GM12874 (cell line): ENCODE data around the gene ZRSR2.

Source experiments
- TF ChIP-seq, protein P1 (sequence below): IDR thresholded peaks from 2 replicates; pipeline ENCODE4 v1.5.1; 2011; ENCODE audit warnings: low read depth, mild to moderate bottlenecking, control low read depth, low read length, moderate library complexity; ENCODE audit not compliant: insufficient read depth

The ZRSR2 gene, protein sequence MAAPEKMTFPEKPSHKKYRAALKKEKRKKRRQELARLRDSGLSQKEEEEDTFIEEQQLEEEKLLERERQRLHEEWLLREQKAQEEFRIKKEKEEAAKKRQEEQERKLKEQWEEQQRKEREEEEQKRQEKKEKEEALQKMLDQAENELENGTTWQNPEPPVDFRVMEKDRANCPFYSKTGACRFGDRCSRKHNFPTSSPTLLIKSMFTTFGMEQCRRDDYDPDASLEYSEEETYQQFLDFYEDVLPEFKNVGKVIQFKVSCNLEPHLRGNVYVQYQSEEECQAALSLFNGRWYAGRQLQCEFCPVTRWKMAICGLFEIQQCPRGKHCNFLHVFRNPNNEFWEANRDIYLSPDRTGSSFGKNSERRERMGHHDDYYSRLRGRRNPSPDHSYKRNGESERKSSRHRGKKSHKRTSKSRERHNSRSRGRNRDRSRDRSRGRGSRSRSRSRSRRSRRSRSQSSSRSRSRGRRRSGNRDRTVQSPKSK

DNA sequence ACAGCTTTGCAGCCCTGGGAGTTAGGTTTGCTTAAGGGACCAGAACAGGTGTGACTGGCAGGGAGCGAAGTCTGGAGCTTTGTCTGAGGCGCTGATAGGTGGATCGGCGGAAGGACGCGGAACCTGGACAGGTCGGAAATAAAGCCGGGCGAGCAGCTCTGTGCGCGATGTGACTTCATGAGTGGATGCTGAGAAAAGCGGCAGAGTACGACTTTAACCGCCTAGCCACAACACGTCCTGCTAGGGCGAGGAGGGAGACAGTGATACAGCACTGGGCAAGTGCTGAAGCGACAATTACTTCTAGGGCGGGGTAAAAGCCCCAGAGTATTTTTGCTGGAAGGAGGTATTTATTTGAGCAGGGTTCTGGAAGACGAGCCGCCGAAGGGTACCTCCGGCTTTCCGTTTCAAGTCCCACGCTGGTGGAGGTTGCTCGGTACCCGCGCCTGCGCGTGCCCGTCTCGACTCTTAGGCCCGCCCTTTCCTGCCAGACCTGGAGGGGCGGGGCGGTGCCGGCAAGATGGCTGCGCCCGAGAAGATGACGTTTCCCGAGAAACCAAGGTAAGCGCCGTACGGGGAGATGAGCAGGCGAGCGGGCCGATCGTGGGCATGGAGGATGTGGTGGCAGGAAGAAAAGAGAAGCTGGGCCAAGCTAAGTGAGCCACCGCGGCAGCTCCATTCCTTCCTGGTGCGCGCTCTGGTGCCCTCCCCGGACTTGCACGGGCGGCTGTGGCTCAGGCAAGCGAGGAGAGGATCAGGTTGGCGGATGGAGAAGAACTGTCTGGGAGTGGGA lies at the start of gene ZRSR2:
Gene ZRSR2, plus strand, starts transcription at position 506 of the 790 bp plus-strand sequence. Its CDS starts 12 bp downstream, at position 518.
- TF ChIP-seq, protein P1, sequence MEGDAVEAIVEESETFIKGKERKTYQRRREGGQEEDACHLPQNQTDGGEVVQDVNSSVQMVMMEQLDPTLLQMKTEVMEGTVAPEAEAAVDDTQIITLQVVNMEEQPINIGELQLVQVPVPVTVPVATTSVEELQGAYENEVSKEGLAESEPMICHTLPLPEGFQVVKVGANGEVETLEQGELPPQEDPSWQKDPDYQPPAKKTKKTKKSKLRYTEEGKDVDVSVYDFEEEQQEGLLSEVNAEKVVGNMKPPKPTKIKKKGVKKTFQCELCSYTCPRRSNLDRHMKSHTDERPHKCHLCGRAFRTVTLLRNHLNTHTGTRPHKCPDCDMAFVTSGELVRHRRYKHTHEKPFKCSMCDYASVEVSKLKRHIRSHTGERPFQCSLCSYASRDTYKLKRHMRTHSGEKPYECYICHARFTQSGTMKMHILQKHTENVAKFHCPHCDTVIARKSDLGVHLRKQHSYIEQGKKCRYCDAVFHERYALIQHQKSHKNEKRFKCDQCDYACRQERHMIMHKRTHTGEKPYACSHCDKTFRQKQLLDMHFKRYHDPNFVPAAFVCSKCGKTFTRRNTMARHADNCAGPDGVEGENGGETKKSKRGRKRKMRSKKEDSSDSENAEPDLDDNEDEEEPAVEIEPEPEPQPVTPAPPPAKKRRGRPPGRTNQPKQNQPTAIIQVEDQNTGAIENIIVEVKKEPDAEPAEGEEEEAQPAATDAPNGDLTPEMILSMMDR, result no peak

DNA sequence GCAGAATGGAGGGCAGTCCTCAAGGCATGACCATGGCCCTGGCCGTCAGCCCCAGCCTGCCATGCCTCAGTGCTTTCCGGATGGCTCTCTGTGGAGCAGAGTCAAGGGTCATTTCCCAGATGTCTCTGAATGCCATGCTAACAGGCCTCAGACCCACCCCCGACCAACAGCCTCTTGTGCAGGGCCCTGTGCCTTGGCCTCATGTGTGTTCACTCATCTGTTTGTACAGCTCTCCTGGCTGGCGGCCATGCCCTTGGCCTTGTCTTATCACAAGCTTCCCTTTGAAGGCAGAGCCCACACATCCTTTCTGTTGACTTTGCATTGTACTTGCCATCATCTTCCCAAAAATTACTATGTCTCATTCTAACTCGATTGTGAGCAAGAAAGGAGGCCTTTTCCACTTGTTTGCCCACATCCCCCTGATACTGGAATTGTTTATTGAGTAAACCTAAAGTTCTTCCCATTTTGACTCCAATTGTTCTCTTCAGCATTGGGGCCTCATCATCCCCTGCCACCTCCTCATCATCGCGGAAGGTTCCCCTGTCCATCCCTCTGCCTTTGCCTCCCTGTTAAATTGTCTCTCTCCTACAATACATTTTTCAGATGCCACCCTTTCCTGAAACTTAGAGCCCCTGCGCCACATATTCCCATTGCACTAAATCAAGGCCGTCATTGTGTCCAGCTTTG lies 46.0 kb upstream of the ZRSR2 start:
- TF ChIP-seq, protein P1, result no peak

DNA sequence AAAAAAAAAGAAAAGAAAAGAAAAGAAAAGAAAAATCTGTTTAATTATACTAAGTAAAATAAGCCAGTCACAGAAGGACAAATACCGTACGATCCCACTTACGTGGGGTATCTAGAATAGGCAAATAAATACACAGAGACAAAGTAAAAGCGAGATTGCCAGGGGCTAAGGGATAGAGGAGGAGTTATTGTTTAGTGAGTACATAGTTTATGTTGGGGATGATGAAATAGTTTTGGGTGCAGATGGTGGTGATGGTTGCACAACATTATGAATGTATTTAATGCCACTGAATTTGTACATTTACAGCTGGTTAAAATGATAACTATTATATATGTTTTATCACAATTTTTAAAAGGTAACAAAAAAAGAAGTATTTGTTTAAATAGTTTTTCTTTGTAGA lies 45.1 kb upstream of the ZRSR2 start:
- TF ChIP-seq, protein P1, result no peak

DNA sequence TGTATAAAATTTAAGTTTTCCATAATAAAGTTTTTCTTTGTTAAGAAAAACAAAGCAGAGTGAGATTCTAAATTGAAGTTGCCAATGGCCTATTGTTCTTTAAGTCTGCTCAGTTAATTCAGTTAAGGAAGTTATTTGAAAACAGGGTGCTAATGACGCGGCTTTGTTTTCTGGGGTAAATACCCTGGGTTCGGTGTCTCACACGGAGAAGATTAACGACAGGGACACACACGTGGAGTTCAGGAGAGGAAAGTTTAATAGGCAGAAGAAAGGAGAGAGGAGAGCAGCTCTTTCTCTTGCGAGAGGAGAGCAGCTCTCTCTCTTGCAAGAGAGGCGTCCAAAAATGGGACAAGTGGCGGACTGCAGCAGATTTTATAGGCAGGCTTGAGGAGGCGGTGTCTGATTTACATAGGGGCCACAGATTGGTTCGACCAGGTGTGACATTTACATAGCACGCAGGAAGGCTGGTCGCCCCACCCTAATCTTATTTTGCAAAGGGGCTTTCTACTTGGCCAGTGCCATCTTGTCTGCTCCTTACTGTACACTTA lies 42.6 kb upstream of the ZRSR2 start:
- TF ChIP-seq, protein P1, result no peak

DNA sequence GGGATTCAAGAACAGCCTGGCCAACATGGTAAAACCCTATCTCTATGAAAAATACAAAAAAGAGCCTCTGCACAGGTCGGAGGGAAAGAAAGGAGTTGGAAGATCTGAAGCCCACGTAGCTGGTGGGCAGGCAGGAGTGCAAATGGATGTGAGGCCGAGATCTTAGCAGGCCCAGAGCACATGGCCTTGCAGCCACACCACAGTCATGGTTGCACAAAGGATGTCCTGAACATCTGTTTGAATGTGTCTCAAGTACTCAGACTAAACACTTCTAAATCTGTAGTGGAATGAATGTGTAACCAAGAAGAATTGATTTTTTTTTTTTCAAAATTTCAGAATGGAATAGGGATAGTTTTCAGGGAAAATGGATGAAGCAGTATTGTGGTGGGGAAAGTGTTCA lies 41.4 kb upstream of the ZRSR2 start:
- TF ChIP-seq, protein P1, result no peak

DNA sequence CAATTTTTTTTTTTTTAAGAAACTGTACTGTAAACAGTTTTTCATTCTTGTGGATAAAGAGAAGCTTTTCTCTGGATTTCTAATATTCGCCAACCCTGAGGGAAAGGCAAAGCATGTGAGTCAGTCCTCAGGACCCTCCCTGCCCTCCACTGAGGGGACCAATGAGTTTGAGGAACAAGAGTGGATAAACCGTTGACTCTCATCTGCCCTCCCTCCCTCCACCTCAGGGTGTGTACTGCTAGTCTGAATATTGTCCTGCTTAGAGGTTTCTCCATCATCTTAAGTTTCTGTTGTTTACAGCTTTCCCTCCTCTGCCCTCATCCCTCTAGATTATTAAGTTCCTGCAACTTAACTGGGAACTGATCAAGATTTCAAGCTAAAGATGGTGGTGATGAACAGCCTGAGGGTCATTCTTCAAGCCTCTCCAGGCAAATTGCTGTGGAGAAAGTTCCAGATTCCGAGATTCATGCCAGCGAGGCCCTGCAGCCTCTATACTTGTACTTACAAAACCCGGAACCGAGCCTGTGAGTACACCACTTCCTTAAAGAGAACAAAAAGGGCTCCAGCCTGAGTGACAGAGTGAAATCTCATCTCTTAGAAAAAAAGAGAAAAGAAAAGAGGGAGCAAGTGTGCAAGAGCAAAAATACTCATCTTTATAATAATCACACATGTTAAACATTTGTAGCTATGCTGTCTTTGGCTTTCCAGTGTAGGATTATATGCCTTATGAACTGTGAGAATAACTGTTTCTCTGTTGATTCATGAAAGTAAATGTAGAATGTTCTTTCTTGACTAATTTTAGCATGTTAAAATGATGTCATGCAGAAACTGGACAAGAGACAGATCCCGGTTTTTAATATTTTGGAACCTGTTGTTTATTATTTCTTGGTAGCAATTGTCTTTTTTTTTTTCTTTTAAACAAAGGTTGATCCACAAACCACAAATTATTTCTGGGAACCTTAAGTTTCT lies 40.4 kb upstream of the ZRSR2 start:
- TF ChIP-seq, protein P1, result no peak
